MM.1S (cell line): ENCODE results near the gene MANBA.

Source experiments
- CTCF ChIP-seq: fragments of 300-600 bp; sonication (generic); IDR thresholded peaks from 2 replicates; pipeline ENCODE4 v1.5.1; 2016; ENCODE audit warnings: antibody characterized with exemption, low read length, mixed read lengths
- EZH2phosphoT487 ChIP-seq: fragments of 300-600 bp; sonication (generic); IDR thresholded peaks from 2 replicates; pipeline ENCODE4 v1.6.1; 2018; ENCODE audit warnings: antibody characterized with exemption, low read length

- TF ChIP-seq CTCF (no peak), EZH2phosphoT487 (no peak)
Measured at GRCh38 chr4:102757681-102758080, 3.1 kb downstream of the MANBA start.
